ENCODE measurements around the gene CHD8. TPM values are rescaled to one million over a fixed set of nuclear protein-coding genes. Genes with fewer than 3 reads are reported as not detected.
A peak's percentile ranks its signal among the peaks of the same experiment; 100 is the strongest.
"Not testable (repeated sequence)": the region's sequence is repeated elsewhere in the genome, so short reads cannot be mapped to it uniquely, and the experiment has no call there.

CHD8 gene
- total RNA-seq, 2 donors from 2014 or later, result 31.9 to 39.1 TPM

DNA sequence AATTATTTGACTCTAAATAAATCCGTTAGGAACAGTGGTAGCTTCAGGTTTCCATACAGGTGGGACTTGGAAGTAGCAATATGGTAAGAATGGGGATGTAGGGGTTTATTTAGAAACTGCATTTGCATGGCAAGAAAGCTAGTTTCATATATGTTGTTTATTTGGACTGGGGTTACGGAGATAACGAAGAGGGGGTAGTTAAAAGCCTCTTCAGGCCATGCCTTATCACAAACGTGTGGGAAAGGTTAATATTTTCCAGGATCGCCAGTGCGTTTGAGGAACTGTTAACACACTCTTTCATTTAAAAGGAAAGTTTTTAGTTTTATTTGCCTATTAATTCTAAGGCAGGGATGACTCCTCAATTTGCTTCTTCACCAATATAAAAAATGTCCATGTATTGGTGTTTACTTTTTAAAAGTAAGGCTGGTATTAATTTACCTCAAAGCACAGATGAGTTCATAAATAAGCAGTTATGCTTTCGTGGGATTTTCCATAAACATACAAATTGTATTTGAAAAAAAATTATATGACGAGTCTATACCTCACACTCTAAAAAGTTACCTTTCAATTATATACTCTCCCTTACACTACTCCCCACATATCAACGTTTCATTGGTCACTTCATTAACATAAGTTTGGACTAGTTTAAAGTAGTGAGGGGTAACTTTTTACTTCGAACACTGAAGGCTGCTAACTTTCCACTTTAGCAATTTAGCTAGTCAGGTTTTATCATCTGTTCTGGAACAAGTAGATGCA is 20.0 kb upstream of the CHD8 start:
- Histone ChIP-seq H3K4me3 (peak overlapping the region; percentile 79 to 81), H3K27ac (peak overlapping the region; percentile 83 to 85), H3K9me3 (no peaks in the 10 kb centered on the region), H3K4me1 (peaks cover 0 to 23% of the 10 kb centered on the region in 2 donors), H3K27me3 (no peaks in the 10 kb centered on the region), H3K36me3 (peaks cover 11% of the 10 kb centered on the region)
- TF ChIP-seq, protein P1, sequence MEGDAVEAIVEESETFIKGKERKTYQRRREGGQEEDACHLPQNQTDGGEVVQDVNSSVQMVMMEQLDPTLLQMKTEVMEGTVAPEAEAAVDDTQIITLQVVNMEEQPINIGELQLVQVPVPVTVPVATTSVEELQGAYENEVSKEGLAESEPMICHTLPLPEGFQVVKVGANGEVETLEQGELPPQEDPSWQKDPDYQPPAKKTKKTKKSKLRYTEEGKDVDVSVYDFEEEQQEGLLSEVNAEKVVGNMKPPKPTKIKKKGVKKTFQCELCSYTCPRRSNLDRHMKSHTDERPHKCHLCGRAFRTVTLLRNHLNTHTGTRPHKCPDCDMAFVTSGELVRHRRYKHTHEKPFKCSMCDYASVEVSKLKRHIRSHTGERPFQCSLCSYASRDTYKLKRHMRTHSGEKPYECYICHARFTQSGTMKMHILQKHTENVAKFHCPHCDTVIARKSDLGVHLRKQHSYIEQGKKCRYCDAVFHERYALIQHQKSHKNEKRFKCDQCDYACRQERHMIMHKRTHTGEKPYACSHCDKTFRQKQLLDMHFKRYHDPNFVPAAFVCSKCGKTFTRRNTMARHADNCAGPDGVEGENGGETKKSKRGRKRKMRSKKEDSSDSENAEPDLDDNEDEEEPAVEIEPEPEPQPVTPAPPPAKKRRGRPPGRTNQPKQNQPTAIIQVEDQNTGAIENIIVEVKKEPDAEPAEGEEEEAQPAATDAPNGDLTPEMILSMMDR (IDR thresholded peaks at IDR 0.05), result no peak
- DNase-seq (ENCODE audit: low spot score), result no peak

DNA sequence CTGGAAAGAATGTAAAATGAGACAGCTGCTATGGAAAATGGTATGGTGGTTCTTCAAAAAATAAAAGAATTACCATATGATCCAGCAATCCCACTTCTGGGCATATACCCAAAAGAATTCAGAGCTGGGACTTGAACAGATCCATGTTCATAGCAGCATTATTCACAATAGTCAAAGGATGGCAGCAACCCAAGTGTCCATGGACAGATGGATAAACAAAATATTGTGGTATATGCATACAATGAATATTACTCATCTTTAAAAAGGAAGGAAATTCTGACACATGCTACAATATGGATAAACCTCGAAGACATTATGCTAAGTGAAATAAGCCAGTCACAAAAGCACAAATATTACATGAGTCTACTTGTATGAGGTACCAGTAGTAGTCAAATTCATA is 11.7 kb upstream of the CHD8 start:
- H3K9me3 ChIP-seq, result no peaks in the 10 kb centered on the region
- peaks cover 42% of the 10 kb centered on the region for H3K36me3 ChIP-seq
- TF ChIP-seq, protein P1 (IDR thresholded peaks at IDR 0.05), result no peak
- no peaks in the 10 kb centered on the region for H3K4me1 ChIP-seq
- no peak overlapping the region for H3K4me3 ChIP-seq
- no peak for DNase-seq (ENCODE audit: low spot score)
- H3K27me3 ChIP-seq, result no peaks in the 10 kb centered on the region
- no peak overlapping the region for H3K27ac ChIP-seq

DNA sequence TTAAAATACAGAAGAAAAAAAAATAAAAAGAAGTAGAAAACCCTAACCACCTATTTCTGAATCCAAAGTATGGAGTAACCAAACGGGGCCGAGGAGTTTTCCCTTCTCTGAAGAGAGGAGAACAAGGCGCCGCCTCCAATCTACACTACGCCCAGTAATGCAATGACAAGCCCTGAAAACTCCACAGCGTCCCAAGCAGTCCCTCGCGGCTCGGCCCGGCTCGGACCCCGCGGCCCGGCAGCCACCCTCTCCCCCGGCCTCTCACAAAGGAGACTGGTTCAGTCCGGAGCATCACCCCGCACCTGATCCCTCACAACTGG is 371 bp downstream of the CHD8 start:
- H3K36me3 ChIP-seq, result peaks cover 7% of the 10 kb centered on the region
- no peaks in the 10 kb centered on the region for H3K9me3 ChIP-seq
- no peaks in the 10 kb centered on the region for H3K27me3 ChIP-seq
- TF ChIP-seq, protein P1 (IDR thresholded peaks at IDR 0.05), result no peak
- H3K4me1 ChIP-seq, result peaks cover 0 to 20% of the 10 kb centered on the region in 2 donors
- H3K27ac ChIP-seq, result peak overlapping the region; percentile 88 to 95
- no peak for DNase-seq (ENCODE audit: low spot score)
- peak overlapping the region; percentile 75 to 83 for H3K4me3 ChIP-seq

DNA sequence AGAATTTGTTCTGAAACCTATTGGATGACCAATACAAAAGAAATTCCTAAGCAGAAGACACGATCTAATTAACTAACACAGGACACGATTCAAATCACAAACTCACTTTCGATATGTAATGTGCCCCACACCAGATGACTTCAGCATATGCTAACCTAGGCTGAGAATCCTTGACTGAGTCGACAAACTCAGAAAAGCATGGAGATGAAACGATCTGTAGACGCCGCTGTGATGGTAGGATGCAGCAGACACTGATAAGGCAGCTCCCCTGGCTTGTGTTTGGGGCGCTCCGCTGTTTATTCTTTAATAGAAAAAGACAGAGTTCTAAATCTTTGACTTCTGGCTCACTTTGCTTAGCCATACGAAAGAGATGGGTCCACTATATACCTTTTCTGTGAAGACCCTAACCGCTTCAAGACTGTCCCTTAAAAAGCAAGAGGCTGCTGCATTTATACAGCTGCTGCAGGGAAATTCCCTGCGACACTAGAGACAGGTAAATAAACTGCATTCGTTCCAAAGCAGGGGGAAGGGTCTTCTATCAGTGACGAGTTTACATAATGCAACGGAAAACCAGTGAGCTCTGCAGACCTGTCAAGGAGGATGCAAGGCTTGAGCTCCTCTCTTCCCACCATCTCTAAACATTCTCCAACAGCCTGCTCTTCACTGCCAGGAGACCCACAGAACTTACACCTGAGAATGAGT is 929 bp downstream of the CHD8 start:
- TF ChIP-seq, protein P1 (IDR thresholded peaks at IDR 0.05), result no peak
- peak overlapping the region; percentile 88 to 95 for H3K27ac ChIP-seq
- H3K4me1 ChIP-seq, result peaks cover 0 to 20% of the 10 kb centered on the region in 2 donors
- H3K27me3 ChIP-seq, result no peaks in the 10 kb centered on the region
- no peaks in the 10 kb centered on the region for H3K9me3 ChIP-seq
- peak overlapping the region; percentile 75 to 83 for H3K4me3 ChIP-seq
- DNase-seq (ENCODE audit: low spot score), result no peak
- H3K36me3 ChIP-seq, result peaks cover 1% of the 10 kb centered on the region

DNA sequence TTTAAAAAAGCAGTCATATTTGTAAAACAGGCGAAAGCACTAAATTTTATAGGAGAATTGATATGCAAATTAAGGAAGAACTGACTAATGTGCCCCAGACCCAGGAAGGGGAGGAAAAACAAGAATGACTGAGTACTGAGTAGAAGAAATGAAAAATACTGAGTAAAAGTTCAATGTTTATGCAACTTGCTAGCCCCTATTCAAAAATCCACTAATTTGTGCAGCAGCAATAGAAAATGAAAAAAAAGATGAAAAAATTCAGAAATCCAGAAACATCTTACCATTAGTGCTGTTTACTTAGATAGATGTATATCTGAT is 6.1 kb downstream of the CHD8 start:
- Histone ChIP-seq H3K36me3 (no peaks in the 10 kb centered on the region), H3K4me1 (peaks cover 0 to 8% of the 10 kb centered on the region in 2 donors), H3K27me3 (no peaks in the 10 kb centered on the region), H3K4me3 (no peak overlapping the region), H3K9me3 (no peaks in the 10 kb centered on the region), H3K27ac (no peak overlapping the region)
- no peak for DNase-seq (ENCODE audit: low spot score)
- TF ChIP-seq, protein P1 (IDR thresholded peaks at IDR 0.05), result no peak

DNA sequence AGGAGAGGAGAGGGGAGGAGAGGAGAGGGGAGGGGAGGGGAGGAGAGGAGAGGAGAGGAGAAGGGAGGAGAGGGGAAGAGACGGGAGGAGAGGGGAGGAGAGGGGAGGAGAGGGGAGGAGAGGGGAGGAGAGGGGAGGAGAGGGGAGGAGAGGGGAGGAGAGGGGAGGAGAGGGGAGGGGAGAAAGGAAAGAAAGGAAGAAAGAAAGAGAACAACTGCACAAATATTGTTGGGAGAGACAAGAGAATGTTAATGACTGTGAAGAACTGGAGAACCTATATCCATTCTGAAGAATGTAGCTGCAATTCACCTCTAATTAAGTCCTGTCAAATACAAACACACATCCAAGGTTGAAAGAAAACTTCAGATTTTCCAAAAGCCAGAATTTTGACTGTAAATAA is 13.3 kb downstream of the CHD8 start:
- H3K27me3 ChIP-seq; H3K27ac ChIP-seq; H3K36me3 ChIP-seq; H3K4me3 ChIP-seq; H3K9me3 ChIP-seq; H3K4me1 ChIP-seq; DNase-seq (ENCODE audit: low spot score): not testable (repeated sequence)
